CD4-positive, alpha-beta memory T cell (primary cell): ENCODE results near the gene OR52W1. TPM values are rescaled to one million over a fixed set of nuclear protein-coding genes. Genes with fewer than 3 reads are reported as not detected.

Source experiments
- CTCF ChIA-PET: fragments of 350-600 bp; sonication (Branson Sonifier 250); formaldehyde crosslinking; loops from one replicate; lab custom pipeline; 2021; ENCODE audit warnings: inconsistent platforms; ENCODE audit not compliant: partially characterized antibody; lab: Charles Lee
- POLR2A ChIA-PET: fragments of 350-600 bp; sonication (Branson Sonifier 250); formaldehyde crosslinking; loops from one replicate; lab custom pipeline; 2021; ENCODE audit not compliant: partially characterized antibody; lab: Charles Lee
- DNase-seq, 5 donors: peaks; one replicate each; pipeline versions ENCODE4 v3.0.0 to v3.0.0-alpha.2; 2020 to 2022; ENCODE audit warnings: mixed read lengths in 1 of 5
- H3K27ac ChIP-seq: one replicate; pipeline ENCODE4 v1.7.0; 2013; ENCODE audit warnings: low read depth, low read length
- H3K27me3 ChIP-seq: 2 replicates; pipeline ENCODE4 v1.7.0; 2013; ENCODE audit warnings: mild to moderate bottlenecking, low read length, moderate library complexity; ENCODE audit not compliant: insufficient read depth
- H3K36me3 ChIP-seq: 2 replicates; pipeline ENCODE4 v1.7.0; 2013; ENCODE audit warnings: mild to moderate bottlenecking, low read length, moderate library complexity; ENCODE audit not compliant: insufficient read depth
- H3K4me1 ChIP-seq: 2 replicates; pipeline ENCODE4 v1.7.0; 2013; ENCODE audit warnings: mild to moderate bottlenecking, low read length, moderate library complexity; ENCODE audit not compliant: insufficient read depth
- H3K4me3 ChIP-seq, 2 donors: one replicate each; pipeline ENCODE4 v1.7.0; 2013; ENCODE audit warnings: low read length in 2 of 2, mild to moderate bottlenecking in 1 of 2
- H3K9me3 ChIP-seq, 2 donors: one replicate each; pipeline ENCODE4 v1.7.0; 2013; ENCODE audit warnings: low read length in 2 of 2, control low read depth in 1 of 2; ENCODE audit not compliant: control insufficient read depth in 1 of 2
- H3K27ac Mint-ChIP-seq, 7 donors: one replicate each; pipeline ENCODE4 v1.8.0; 2020 to 2021; ENCODE audit warnings: mixed read lengths in 7 of 7, mild to moderate bottlenecking in 6 of 7, inconsistent platforms in 3 of 7, moderate library complexity in 3 of 7
- H3K27me3 Mint-ChIP-seq, 2 donors: one replicate each; pipeline ENCODE4 v1.8.0; 2020 to 2021; ENCODE audit warnings: mixed read lengths in 2 of 2
- H3K36me3 Mint-ChIP-seq, 2 donors: one replicate each; pipeline ENCODE4 v1.8.0; 2020 to 2021; ENCODE audit warnings: mixed read lengths in 2 of 2, inconsistent platforms in 1 of 2, mild to moderate bottlenecking in 1 of 2
- H3K4me1 Mint-ChIP-seq, 4 donors: one replicate each; pipeline ENCODE4 v1.8.0; 2020 to 2021; ENCODE audit warnings: mixed read lengths in 4 of 4, mild to moderate bottlenecking in 1 of 4
- H3K4me3 Mint-ChIP-seq, 8 donors: one replicate each; pipeline ENCODE4 v1.8.0; 2020 to 2021; ENCODE audit warnings: mixed read lengths in 8 of 8, mild to moderate bottlenecking in 7 of 8, moderate library complexity in 6 of 8, inconsistent platforms in 3 of 8
- H3K9me3 Mint-ChIP-seq, 8 donors: one replicate each; pipeline ENCODE4 v1.8.0; 2020 to 2021; ENCODE audit warnings: mixed read lengths in 8 of 8, mild to moderate bottlenecking in 5 of 8, inconsistent platforms in 3 of 8, moderate library complexity in 1 of 8
- intact Hi-C: fragments of 100-400 bp; cut with micrococcal nuclease; formaldehyde crosslinking; loops from one replicate; pipeline ENCODE4 v1.15.1; 2023
- polyA plus RNA-seq, 2 donors: library from polyadenylated mRNA; unstranded; fragments of 300-500 nt; fragmentation: Illumina TruSeq; gene quantifications; one replicate each; pipeline ENCODE4 v1.2.3, GENCODE V29; 2021
- total RNA-seq, 2 experiments: library from RNA; stranded (reverse); gene quantifications; one replicate each; pipeline ENCODE4 v1.2.3, GENCODE V29; 2021

Gene OR52W1
- total and polyA plus RNA-seq, 4 experiments from 2014 or later = not detected

DNA sequence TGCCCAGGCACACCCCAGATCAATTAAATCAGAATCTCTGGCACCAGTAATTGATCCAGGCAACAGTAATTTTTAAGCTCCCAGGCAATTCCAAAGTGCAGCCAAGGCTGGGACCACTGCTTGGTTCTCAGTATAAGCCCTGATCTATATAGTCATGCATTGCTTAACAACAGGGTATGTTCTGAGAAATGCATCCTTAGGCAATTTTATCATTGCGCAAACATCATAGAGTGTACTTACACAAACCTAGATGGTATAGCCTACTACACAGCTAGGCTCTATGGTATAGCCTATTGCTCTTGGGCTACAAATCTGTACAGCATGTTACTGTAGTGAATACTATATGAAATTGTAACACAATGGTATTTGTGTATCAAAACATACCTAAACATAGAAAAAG, 5.7 kb downstream of the OR52W1 start:
- peaks cover 22 to 48% (median 32%) of the 10 kb centered on the region in 4 donors for H3K4me1 Mint-ChIP-seq
- intact Hi-C loops = no loop called here
- DNase-seq = no peak
- CTCF ChIA-PET = interaction anchor here (1.5 kb wide), 1 partner anchor 158 kb away, joined by 5 read pairs; no protein-coding TSS in a partner anchor
- peak overlapping the region in 2 of 7 donors; percentile 4 to 13 for H3K27ac Mint-ChIP-seq
- no peaks in the 10 kb centered on the region for H3K9me3 ChIP-seq
- H3K36me3 ChIP-seq = no peaks in the 10 kb centered on the region
- peaks cover 18% of the 10 kb centered on the region for H3K4me1 ChIP-seq
- no peaks in the 10 kb centered on the region for H3K9me3 Mint-ChIP-seq
- H3K27me3 Mint-ChIP-seq = no peaks in the 10 kb centered on the region
- H3K4me3 Mint-ChIP-seq = no peak overlapping the region
- no peaks in the 10 kb centered on the region for H3K27me3 ChIP-seq
- peaks cover 13 to 30% of the 10 kb centered on the region in 2 donors for H3K36me3 Mint-ChIP-seq
- H3K4me3 ChIP-seq = no peak overlapping the region
- POLR2A ChIA-PET = interaction anchor here (0.6 kb wide), 1 partner anchor 198 kb away, joined by 3 read pairs; no protein-coding TSS in a partner anchor
- H3K27ac ChIP-seq = no peak overlapping the region

DNA sequence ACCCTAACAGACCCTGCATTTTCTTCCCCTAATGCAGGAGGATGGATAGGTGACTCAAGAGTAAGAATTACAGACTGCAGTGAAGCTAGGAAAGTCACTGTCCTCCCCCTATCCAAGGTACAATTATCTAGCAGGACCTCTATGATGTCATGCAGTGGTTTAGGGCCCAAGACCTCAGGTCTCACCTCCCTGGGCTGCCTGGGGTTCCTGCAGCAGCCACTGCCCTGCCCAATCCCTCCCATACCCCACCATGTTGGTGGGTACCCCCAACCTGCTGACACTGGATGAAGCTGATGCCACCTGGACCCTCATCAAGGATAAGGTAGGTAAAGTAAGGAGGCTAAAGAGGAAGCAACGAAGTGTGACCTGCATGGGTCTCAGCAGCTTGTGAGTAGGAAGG, 6.3 kb downstream of the OR52W1 start, which contains the start of gene C11orf42:
TSS of gene C11orf42 (plus strand) at position 192 of the 400 bp plus-strand sequence. CDS start at position 251, 59 bp downstream.
- Histone ChIP-seq H3K4me3 (no peak within 1 kb of the TSS), H3K27me3 (no peaks in the 10 kb centered on the region), H3K4me1 (peaks cover 18% of the 10 kb centered on the region), H3K27ac (no peak within 1 kb of the TSS), H3K9me3 (no peaks in the 10 kb centered on the region), H3K36me3 (no peaks in the 10 kb centered on the region)
- POLR2A ChIA-PET = no interaction called here
- peaks cover 22 to 48% (median 32%) of the 10 kb centered on the region in 4 donors for H3K4me1 Mint-ChIP-seq
- CTCF ChIA-PET = no interaction called here
- H3K27ac Mint-ChIP-seq = peak within 1 kb of the TSS in 5 of 7 donors; percentile 4 to 64 (median 13)
- intact Hi-C loops = no loop called here
- H3K36me3 Mint-ChIP-seq = peaks cover 13 to 35% of the 10 kb centered on the region in 2 donors
- no peak for DNase-seq
- H3K4me3 Mint-ChIP-seq = no peak within 1 kb of the TSS
- H3K27me3 Mint-ChIP-seq = no peaks in the 10 kb centered on the region
- H3K9me3 Mint-ChIP-seq = no peaks in the 10 kb centered on the region

DNA sequence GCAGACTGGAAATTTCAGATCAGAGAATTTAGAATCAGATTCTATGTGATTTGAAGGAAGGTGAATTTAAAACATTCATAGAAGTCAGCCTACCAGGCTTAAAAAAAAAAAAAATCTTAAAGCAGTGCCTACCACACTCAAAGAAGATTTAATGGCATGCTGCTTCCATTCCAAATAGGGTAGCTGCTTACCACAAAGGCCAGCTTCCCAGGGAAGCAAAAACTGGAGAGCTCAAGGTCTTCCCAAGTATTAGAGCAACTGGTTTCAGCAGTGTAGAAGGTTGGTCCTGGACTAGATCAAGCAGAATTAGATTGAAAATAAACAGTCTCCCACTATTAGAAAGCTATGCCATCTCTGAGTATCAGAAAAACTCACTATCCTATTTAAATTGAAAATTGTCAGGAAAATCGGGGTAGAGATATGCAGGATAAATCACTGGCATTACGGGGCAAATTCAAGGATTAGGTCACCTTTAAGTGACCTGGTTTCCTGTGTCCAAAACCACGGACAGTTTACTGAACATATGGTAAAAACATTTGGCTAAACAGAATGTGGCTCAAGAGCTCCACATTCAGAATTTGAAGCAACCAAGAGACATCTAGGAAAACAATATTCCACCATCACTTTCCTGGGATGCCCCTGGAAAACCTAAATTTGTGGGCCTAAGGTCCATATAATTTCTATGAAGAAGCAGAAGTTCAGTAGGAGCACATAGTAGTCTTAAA, 7.6 kb downstream of the OR52W1 start:
- Histone ChIP-seq H3K27me3 (no peaks in the 10 kb centered on the region), H3K9me3 (no peaks in the 10 kb centered on the region), H3K36me3 (peaks cover 4% of the 10 kb centered on the region), H3K27ac (no peak overlapping the region), H3K4me1 (peaks cover 18% of the 10 kb centered on the region), H3K4me3 (no peak overlapping the region)
- Mint-ChIP-seq H3K27me3 (no peaks in the 10 kb centered on the region), H3K4me3 (no peak overlapping the region), H3K4me1 (peaks cover 22 to 39% (median 28%) of the 10 kb centered on the region in 4 donors), H3K9me3 (no peaks in the 10 kb centered on the region), H3K27ac (peak overlapping the region in 1 of 7 donors; percentile 15), H3K36me3 (peaks cover 13 to 42% of the 10 kb centered on the region in 2 donors)
- POLR2A ChIA-PET = interaction anchor here (0.6 kb wide), 2 partner anchors 28 to 506 kb away, joined by 3 read pairs; partner anchors contain the start of gene FHIP1B
- DNase-seq = no peak
- CTCF ChIA-PET = interaction anchor here (0.6 to 1.8 kb wide), 3 partner anchors 15 to 574 kb away, joined by 3 to 4 read pairs (median 3); no protein-coding TSS in a partner anchor
- intact Hi-C loops = no loop called here

DNA sequence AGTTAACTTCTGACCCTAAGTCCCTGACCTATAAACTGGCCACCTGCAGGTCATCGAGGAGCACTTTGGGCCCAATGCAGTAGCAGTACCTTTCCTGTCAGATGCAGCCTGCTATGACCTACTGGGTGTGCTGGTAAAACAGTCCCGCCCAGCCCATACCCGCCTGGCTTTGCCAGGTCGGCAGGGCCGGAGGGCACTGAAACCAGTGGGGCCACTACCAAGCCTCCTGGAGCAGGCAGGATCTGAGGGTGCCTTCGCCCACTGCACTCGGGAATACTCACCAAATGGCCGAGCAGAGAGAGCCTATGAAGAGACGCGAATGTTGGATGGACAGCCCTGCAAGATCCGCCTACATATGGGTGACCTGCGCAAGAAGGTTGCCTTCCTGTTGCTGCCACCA, 10.8 kb downstream of the OR52W1 start:
- no peak overlapping the region for H3K27ac Mint-ChIP-seq
- Histone ChIP-seq H3K9me3 (no peaks in the 10 kb centered on the region), H3K27me3 (no peaks in the 10 kb centered on the region), H3K36me3 (peaks cover 24% of the 10 kb centered on the region), H3K27ac (no peak overlapping the region), H3K4me1 (no peaks in the 10 kb centered on the region), H3K4me3 (no peak overlapping the region)
- no peaks in the 10 kb centered on the region for H3K9me3 Mint-ChIP-seq
- peaks cover 0 to 11% (median 6%) of the 10 kb centered on the region in 4 donors for H3K4me1 Mint-ChIP-seq
- no peak overlapping the region for H3K4me3 Mint-ChIP-seq
- ChIA-PET CTCF (no interaction called here), POLR2A (no interaction called here)
- H3K27me3 Mint-ChIP-seq = no peaks in the 10 kb centered on the region
- H3K36me3 Mint-ChIP-seq = peaks cover 13 to 46% of the 10 kb centered on the region in 2 donors
- intact Hi-C loops = no loop called here
- no peak for DNase-seq

DNA sequence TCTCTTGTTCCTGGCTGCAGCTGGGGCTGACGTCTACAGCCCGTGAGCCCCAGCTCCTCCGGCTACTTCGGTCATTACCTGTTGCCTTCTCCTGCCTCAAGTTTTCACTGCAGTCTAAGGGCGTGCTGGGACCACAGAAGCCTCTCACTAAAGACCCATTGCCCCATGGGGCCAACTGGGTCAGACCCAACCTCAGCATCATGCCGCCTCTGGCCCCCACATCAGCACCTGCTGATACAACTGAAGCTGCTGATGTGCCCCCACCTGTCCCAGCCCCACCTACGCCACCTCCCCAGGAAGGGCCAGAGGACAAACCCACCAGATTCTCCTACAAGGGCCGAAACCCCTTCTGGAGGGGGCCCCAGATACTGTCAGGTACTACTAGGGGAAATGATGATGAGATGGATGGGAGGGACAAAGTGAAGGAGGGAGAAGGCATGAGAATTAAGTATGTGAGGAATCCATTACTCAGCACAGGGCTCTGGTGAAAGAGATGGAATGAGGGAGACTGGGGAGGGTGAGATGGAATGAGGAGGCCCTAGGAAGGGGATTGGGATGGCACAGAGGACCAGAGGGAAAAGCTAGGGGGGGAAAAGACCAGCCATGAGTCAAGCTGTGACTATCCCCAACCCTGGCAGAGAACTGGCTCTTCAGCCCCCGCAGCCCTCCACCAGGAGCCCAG, 11.4 kb downstream of the OR52W1 start:
- POLR2A ChIA-PET = no interaction called here
- Mint-ChIP-seq H3K27ac (no peak overlapping the region), H3K9me3 (no peaks in the 10 kb centered on the region), H3K4me1 (peaks cover 0 to 4% (median under 1%) of the 10 kb centered on the region in 4 donors), H3K27me3 (no peaks in the 10 kb centered on the region), H3K36me3 (peaks cover 13 to 46% of the 10 kb centered on the region in 2 donors), H3K4me3 (no peak overlapping the region)
- H3K4me3 ChIP-seq = no peak overlapping the region
- CTCF ChIA-PET = no interaction called here
- no peaks in the 10 kb centered on the region for H3K9me3 ChIP-seq
- intact Hi-C loops = no loop called here
- peaks cover 24% of the 10 kb centered on the region for H3K36me3 ChIP-seq
- no peak overlapping the region for H3K27ac ChIP-seq
- H3K27me3 ChIP-seq = no peaks in the 10 kb centered on the region
- no peak for DNase-seq
- H3K4me1 ChIP-seq = no peaks in the 10 kb centered on the region

DNA sequence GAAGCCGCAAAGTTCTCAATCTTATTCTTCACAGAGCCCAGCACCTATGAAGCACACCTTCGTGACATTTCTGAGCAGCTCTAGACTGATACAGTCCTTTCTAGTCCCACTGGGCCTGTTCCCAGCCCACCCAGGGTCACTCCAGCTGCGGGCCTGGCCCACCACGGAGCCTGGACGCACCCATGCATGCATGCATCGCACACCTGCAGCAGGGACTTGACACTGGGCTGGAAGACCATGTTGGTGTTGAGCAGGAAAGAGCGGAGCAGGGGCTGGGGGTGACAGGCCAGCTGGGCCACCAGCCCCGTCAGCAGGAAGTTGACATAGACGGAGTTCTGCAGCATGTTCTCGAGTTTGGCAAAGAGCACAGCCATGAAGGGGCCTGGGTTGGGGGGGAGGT, 15.5 kb downstream of the OR52W1 start:
- H3K9me3 ChIP-seq = no peaks in the 10 kb centered on the region
- intact Hi-C loops = no loop called here
- no peaks in the 10 kb centered on the region for H3K9me3 Mint-ChIP-seq
- no peak overlapping the region for H3K4me3 Mint-ChIP-seq
- DNase-seq = no peak
- H3K4me3 ChIP-seq = no peak overlapping the region
- no peak overlapping the region for H3K27ac ChIP-seq
- H3K27me3 ChIP-seq = no peaks in the 10 kb centered on the region
- H3K4me1 Mint-ChIP-seq = peaks cover 2 to 6% (median 4%) of the 10 kb centered on the region in 4 donors
- ChIA-PET CTCF (no interaction called here), POLR2A (no interaction called here)
- no peak overlapping the region for H3K27ac Mint-ChIP-seq
- peaks cover 30 to 57% of the 10 kb centered on the region in 2 donors for H3K36me3 Mint-ChIP-seq
- no peaks in the 10 kb centered on the region for H3K4me1 ChIP-seq
- peaks cover 51% of the 10 kb centered on the region for H3K36me3 ChIP-seq
- no peaks in the 10 kb centered on the region for H3K27me3 Mint-ChIP-seq

DNA sequence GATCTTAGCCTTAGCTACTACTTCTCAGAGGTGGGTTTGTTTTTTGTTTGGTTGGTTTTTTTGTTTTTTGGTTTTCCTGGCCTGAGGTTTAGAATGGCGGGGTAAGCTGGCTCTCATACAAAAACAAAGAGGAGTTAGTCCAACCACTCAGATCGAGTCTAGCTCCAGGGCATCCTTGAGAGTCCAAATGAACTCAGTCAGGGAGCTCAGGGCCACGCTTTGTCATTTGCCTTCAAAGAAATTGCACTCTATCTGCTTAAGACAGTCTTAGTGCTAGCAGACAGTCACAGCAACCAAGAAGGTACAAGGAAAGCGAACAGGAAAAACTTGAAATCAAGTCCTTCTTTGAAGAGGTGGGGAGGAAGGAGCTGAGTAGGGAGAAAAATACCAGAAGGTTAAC, 17.5 kb downstream of the OR52W1 start:
- H3K27me3 ChIP-seq = no peaks in the 10 kb centered on the region
- Mint-ChIP-seq H3K9me3 (no peaks in the 10 kb centered on the region), H3K4me1 (peaks cover 9 to 17% (median 12%) of the 10 kb centered on the region in 4 donors), H3K27me3 (no peaks in the 10 kb centered on the region), H3K4me3 (no peak overlapping the region), H3K36me3 (peaks cover 39 to 61% of the 10 kb centered on the region in 2 donors), H3K27ac (peak overlapping the region in 1 of 7 donors; percentile 44)
- no peak overlapping the region for H3K27ac ChIP-seq
- ChIA-PET CTCF (no interaction called here), POLR2A (no interaction called here)
- intact Hi-C loops = no loop called here
- no peaks in the 10 kb centered on the region for H3K4me1 ChIP-seq
- DNase-seq = no peak
- H3K9me3 ChIP-seq = no peaks in the 10 kb centered on the region
- peaks cover 63% of the 10 kb centered on the region for H3K36me3 ChIP-seq
- H3K4me3 ChIP-seq = no peak overlapping the region
